NCI-H187 treated with DMSO at 0.1 percent for 48 hours (cell line): Measurements from ENCODE around the gene IVNS1ABP.
"Not testable (repeated sequence)": the region's sequence is repeated elsewhere in the genome, so short reads cannot be mapped to it uniquely, and the experiment has no call there.

Experiments used
- DNase-seq: peaks from one replicate; lab custom pipeline; 2025; lab: John Stamatoyannopoulos, UW

Gene IVNS1ABP

GRCh38 chr1:185252404-185252803 lies 64.6 kb downstream of the IVNS1ABP start:
- not testable (repeated sequence) for DNase-seq

DNA sequence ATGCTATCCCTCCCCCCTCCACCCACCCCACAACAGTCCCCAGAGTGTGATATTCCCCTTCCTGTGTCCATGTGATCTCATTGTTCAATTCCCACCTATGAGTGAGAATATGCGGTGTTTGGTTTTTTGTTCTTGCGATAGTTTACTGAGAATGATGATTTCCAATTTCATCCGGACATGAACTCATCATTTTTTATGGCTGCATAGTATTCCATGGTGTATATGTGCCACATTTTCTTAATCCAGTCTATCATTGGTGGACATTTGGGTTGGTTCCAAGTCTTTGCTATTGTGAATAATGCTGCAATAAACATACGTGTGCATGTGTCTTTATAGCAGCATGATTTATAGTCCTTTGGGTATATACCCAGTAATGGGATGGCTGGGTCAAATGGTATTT lies 65.1 kb downstream of the IVNS1ABP start:
- not testable (repeated sequence) for DNase-seq

GRCh38 chr1:185250063-185250462 lies 67.0 kb downstream of the IVNS1ABP start:
- DNase-seq: no peak

- no peak for DNase-seq
Observed at GRCh38 chr1:185249563-185249962, 67.5 kb downstream of the IVNS1ABP start.
